ENCODE results near the gene PNPLA7. TPM values are rescaled to one million over a fixed set of nuclear protein-coding genes. Genes with fewer than 3 reads are reported as not detected.

The PNPLA7 gene
- total and polyA plus RNA-seq, 2 donors (not counting 1 experiment from before 2014, with no cell fraction given) = 18.7 to 29.9 TPM

DNA sequence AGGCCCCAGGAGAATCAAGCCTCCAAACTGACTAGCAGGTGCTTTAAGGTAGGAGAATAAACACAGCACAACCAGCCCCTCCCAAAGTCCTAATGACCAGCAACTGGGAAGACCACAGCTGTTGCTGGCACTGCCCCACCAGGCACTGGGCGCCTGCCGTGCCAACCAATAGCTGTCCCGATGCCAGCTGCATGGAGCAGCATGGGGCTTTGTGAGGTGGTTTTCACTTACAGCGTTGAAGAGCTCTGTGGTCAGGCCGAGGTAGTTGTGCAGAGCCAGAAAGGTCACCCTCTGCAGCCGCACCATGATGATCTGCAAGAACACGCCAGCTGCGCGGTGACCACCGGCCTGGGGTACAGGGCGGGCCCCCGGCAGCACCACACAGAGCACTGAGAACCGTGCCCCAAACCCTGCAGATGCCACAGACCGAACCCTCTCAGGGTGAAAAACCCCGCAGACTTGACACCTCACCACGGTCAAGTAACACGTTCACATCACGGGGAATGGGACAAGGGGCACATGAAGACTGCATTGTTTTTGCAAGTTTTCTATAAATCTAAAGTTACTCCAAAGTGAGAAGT is 28.7 kb downstream of the PNPLA7 start:
- DNase-seq = no peak
- H3K9me3 ChIP-seq (ENCODE audit: control extremely low read depth in 1 of 3, control insufficient read depth in 2 of 3, insufficient read depth in 1 of 3, low read length in 2 of 3) = no peaks in the 10 kb centered on the region
- ChIA-PET CTCF (no interaction called here), POLR2A (no interaction called here)
- Mint-ChIP-seq H3K4me1 (peaks cover 3% of the 10 kb centered on the region), H3K27ac (no peak overlapping the region), H3K27me3 (no peaks in the 10 kb centered on the region), H3K4me3 (no peak overlapping the region), H3K9me3 (ENCODE audit: insufficient read depth) (no peaks in the 10 kb centered on the region)
- H4K20me1 ChIP-seq (ENCODE audit: control insufficient read depth, insufficient read depth, low read length, poor library complexity, severe bottlenecking) = no peaks in the 10 kb centered on the region
- no peaks in the 10 kb centered on the region for H3K27me3 ChIP-seq (replicated peaks in 1 of 4; ENCODE audit: control extremely low read depth in 1 of 4, control insufficient read depth in 3 of 4, insufficient read depth in 4 of 4, low read length in 3 of 4)
- H3K79me2 ChIP-seq (ENCODE audit: control insufficient read depth, insufficient read depth, low read length) = no peaks in the 10 kb centered on the region
- TF ChIP-seq, protein P1, sequence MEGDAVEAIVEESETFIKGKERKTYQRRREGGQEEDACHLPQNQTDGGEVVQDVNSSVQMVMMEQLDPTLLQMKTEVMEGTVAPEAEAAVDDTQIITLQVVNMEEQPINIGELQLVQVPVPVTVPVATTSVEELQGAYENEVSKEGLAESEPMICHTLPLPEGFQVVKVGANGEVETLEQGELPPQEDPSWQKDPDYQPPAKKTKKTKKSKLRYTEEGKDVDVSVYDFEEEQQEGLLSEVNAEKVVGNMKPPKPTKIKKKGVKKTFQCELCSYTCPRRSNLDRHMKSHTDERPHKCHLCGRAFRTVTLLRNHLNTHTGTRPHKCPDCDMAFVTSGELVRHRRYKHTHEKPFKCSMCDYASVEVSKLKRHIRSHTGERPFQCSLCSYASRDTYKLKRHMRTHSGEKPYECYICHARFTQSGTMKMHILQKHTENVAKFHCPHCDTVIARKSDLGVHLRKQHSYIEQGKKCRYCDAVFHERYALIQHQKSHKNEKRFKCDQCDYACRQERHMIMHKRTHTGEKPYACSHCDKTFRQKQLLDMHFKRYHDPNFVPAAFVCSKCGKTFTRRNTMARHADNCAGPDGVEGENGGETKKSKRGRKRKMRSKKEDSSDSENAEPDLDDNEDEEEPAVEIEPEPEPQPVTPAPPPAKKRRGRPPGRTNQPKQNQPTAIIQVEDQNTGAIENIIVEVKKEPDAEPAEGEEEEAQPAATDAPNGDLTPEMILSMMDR (IDR thresholded peaks at IDR 0.05) = no peak
- TF ChIP-seq EZH2 (IDR thresholded peaks at IDR 0.05; ENCODE audit: borderline replicate concordance, insufficient read depth, low read depth, low read length, poor library complexity, severe bottlenecking) = no peak
- no peak overlapping the region for H3K27ac ChIP-seq (ENCODE audit: low read length in 2 of 2)
- no peak overlapping the region for H3K9ac ChIP-seq (ENCODE audit: low read length)
- H3K4me1 ChIP-seq (ENCODE audit: control insufficient read depth in 2 of 2, insufficient read depth in 2 of 2, low read length in 2 of 2) = peaks cover 0 to 4% of the 10 kb centered on the region in 2 donors
- no peak overlapping the region for H3K4me2 ChIP-seq (replicated peaks; ENCODE audit: low read depth, low read length, poor library complexity, severe bottlenecking)
- no peak for ATAC-seq (ENCODE audit: low read depth)
- H3K36me3 ChIP-seq (replicated peaks in 1 of 2; ENCODE audit: control extremely low read depth in 1 of 2, control insufficient read depth in 1 of 2, extremely low read depth in 1 of 2, insufficient read depth in 2 of 2, low read length in 1 of 2) = peaks cover 1 to 3% of the 10 kb centered on the region in 2 experiments
- H2AFZ ChIP-seq (ENCODE audit: insufficient read depth, low read depth, low read length, poor library complexity, severe bottlenecking) = no peak overlapping the region
- no peak overlapping the region for H3K4me3 ChIP-seq (ENCODE audit: control extremely low read depth in 1 of 5, extremely low read depth in 1 of 5, insufficient read depth in 1 of 5, low read depth in 2 of 5, low read length in 4 of 5)
- intact Hi-C loops (cut with micrococcal nuclease) = no loop called here
- 95% methylated on average over 15 of the region's 18 CpGs for WGBS (ENCODE audit: insufficient coverage)

DNA sequence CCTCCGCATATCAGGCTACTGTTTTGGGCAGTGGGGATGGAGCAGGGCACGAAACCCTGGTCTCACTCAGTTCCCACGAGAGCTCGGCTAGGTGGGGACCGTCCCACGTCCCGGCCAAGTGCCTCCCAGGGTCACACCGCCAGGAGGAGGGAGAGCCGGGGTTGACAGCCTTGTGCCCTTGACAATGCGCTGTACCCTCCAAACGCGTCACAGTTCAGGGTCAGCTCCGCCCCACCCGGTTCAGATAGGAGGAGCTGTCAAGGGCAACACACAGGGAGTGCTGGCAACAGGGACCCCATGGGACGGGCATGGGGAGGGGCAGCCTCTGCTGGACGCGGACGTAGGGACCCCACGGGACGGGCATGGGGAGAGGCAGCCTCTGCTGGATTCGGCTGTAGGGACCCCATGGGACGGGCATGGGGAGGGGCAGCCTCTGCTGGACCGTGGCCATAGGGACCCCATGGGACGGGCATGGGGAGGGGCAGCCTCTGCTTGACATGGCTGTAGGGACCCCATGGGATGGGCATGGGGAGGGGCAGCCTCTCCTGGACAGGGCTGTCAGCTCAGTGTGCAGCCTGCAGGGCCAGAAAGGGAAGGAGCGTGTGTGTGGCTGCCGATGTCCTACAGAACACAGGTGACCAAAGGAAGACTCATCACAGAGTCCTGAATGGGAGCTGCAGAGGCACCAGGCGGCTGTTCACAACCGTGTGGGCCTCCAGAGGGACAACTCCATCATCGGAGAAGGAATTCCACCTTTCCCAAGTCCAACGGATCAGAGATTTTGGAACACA is 29.4 kb downstream of the PNPLA7 start:
- WGBS (ENCODE audit: insufficient coverage) = 94% methylated on average over 28 of the region's 30 CpGs
- no peak overlapping the region for H3K4me3 Mint-ChIP-seq
- intact Hi-C loops (cut with micrococcal nuclease) = no loop called here

More for the DNA sequence above, 29.4 kb downstream of the PNPLA7 start:
- H3K27ac ChIP-seq (ENCODE audit: low read length in 2 of 2) = no peak overlapping the region
- H3K9me3 ChIP-seq (ENCODE audit: control extremely low read depth in 1 of 3, control insufficient read depth in 2 of 3, insufficient read depth in 1 of 3, low read length in 2 of 3) = no peaks in the 10 kb centered on the region
- H3K36me3 ChIP-seq (replicated peaks in 1 of 2; ENCODE audit: control extremely low read depth in 1 of 2, control insufficient read depth in 1 of 2, extremely low read depth in 1 of 2, insufficient read depth in 2 of 2, low read length in 1 of 2) = peaks cover 1 to 3% of the 10 kb centered on the region in 2 experiments
- H3K9me3 Mint-ChIP-seq (ENCODE audit: insufficient read depth) = no peaks in the 10 kb centered on the region
- no peak overlapping the region for H3K4me2 ChIP-seq (replicated peaks; ENCODE audit: low read depth, low read length, poor library complexity, severe bottlenecking)
- ChIA-PET CTCF (interaction anchor here (0.7 kb wide), 2 partner anchors 14 to 67 kb away, joined by 3 to 5 read pairs; no protein-coding TSS in a partner anchor), POLR2A (no interaction called here)
- no peaks in the 10 kb centered on the region for H3K79me2 ChIP-seq (ENCODE audit: control insufficient read depth, insufficient read depth, low read length)
- H2AFZ ChIP-seq (ENCODE audit: insufficient read depth, low read depth, low read length, poor library complexity, severe bottlenecking) = no peak overlapping the region
- H4K20me1 ChIP-seq (ENCODE audit: control insufficient read depth, insufficient read depth, low read length, poor library complexity, severe bottlenecking) = no peaks in the 10 kb centered on the region
- ATAC-seq (ENCODE audit: low read depth) (no peak), DNase-seq (no peak)
- H3K27me3 ChIP-seq (replicated peaks in 1 of 4; ENCODE audit: control extremely low read depth in 1 of 4, control insufficient read depth in 3 of 4, insufficient read depth in 4 of 4, low read length in 3 of 4) = no peaks in the 10 kb centered on the region
- H3K4me1 ChIP-seq (ENCODE audit: control insufficient read depth in 2 of 2, insufficient read depth in 2 of 2, low read length in 2 of 2) = peaks cover 0 to 4% of the 10 kb centered on the region in 2 donors
- no peak overlapping the region for H3K27ac Mint-ChIP-seq
- H3K27me3 Mint-ChIP-seq = no peaks in the 10 kb centered on the region
- TF ChIP-seq, protein P1 (IDR thresholded peaks at IDR 0.05) = no peak
- peaks cover 3% of the 10 kb centered on the region for H3K4me1 Mint-ChIP-seq
- no peak overlapping the region for H3K9ac ChIP-seq (ENCODE audit: low read length)
- H3K4me3 ChIP-seq (ENCODE audit: control extremely low read depth in 1 of 5, extremely low read depth in 1 of 5, insufficient read depth in 1 of 5, low read depth in 2 of 5, low read length in 4 of 5) = no peak overlapping the region

Measured in B cell (primary cell).